GM12874 (cell line): ENCODE results near the gene LIF.

Source experiments
- CTCF ChIP-seq: IDR thresholded peaks from 2 replicates; pipeline ENCODE4 v1.5.1; 2011; ENCODE audit warnings: low read depth, mild to moderate bottlenecking, control low read depth, low read length, moderate library complexity; ENCODE audit not compliant: insufficient read depth

The LIF gene

GRCh38 chr22:30191040-30191701 lies 55.4 kb downstream of the LIF start:
- no peak for TF ChIP-seq CTCF

GRCh38 chr22:30190574-30190973 lies 56.0 kb downstream of the LIF start:
- TF ChIP-seq CTCF: no peak
